ENCODE data around the gene DPYSL4. TPM values are rescaled to one million over a fixed set of nuclear protein-coding genes. Genes with fewer than 3 reads are reported as not detected.

Gene DPYSL4
- total and polyA plus RNA-seq, 2 of the 13 experiments (the other 11 are each of a cell fraction or from before 2014, with no cell fraction given) = 0.84 to 1.2 TPM

GRCh38 chr10:132172091-132173066 lies 14.4 kb upstream of the DPYSL4 start:
- DNase-seq (ENCODE audit: low spot score) = no peak
- Histone ChIP-seq H3K27ac (ENCODE audit: extremely low read length, insufficient read depth, low read length) (no peak overlapping the region), H3K9me3 (ENCODE audit: low read length) (no peaks in the 10 kb centered on the region), H3K9ac (ENCODE audit: insufficient read depth, low read depth, low read length) (no peak overlapping the region), H3K4me1 (ENCODE audit: insufficient read depth, low read length) (peaks cover 12% of the 10 kb centered on the region), H2AFZ (ENCODE audit: low read length) (no peak overlapping the region), H3K27me3 (ENCODE audit: control insufficient read depth in 1 of 2, insufficient read depth in 2 of 2, low read length in 2 of 2) (peaks cover 4 to 48% of the 10 kb centered on the region in 2 experiments; a peak in 4 of 5 replicates), H3K4me3 (replicated peaks in 1 of 3; ENCODE audit: insufficient read depth in 1 of 3, low read depth in 2 of 3, low read length in 3 of 3) (no peak overlapping the region), H3K36me3 (replicated peaks in 1 of 2; ENCODE audit: control insufficient read depth in 1 of 2, insufficient read depth in 2 of 2, low read length in 2 of 2) (no peaks in the 10 kb centered on the region), H3K79me2 (ENCODE audit: insufficient read depth, low read length) (no peaks in the 10 kb centered on the region), H4K20me1 (ENCODE audit: insufficient read depth, low read length) (no peaks in the 10 kb centered on the region), H3K4me2 (ENCODE audit: low read depth, low read length) (no peak overlapping the region)
- ChIA-PET CTCF (ENCODE audit: low intra/inter-chr PET ratio, low total read pairs) (no interaction called here), POLR2A (no interaction called here)
- FAIRE-seq = no peak
- TF ChIP-seq TIGD3 (CRISPR knock-in tag; IDR thresholded peaks at IDR 0.05; ENCODE audit: borderline replicate concordance) (no peak), HNRNPK (IDR thresholded peaks at IDR 0.05; ENCODE audit: low read depth, low read length, poor library complexity, severe bottlenecking) (peak; percentile 80), ZNF574 (CRISPR knock-in tag; IDR thresholded peaks at IDR 0.05) (no peak)
- in situ Hi-C loops (cut with HindIII; ENCODE audit: extremely low pct_ligation_motif_present, low pct_unique_long_range_greater_than_20kb) = no loop called here
- 24% methylated on average over 26 of the region's 26 CpGs for WGBS (ENCODE audit: low lambda C conversion rate)
- no TSS peak for BruUV-seq (replicated peaks)
- ATAC-seq = peak; percentile 33
- intact Hi-C loops (cut with micrococcal nuclease; ENCODE audit: unreplicated experiment) = no loop called here
